HL-60 (cell line): Measurements from ENCODE around the gene RNF6.

Source experiments
- GABPA ChIP-seq: IDR thresholded peaks from 2 replicates; pipeline ENCODE4 v1.6.1; 2012; ENCODE audit warnings: low read depth
- TF ChIP-seq, protein P1 (sequence below): IDR thresholded peaks from one replicate; pipeline ENCODE4 v1.5.1; 2011; ENCODE audit warnings: low read length, control low read depth, inconsistent platforms; ENCODE audit not compliant: insufficient read depth
- TF ChIP-seq, protein P2 (sequence below): IDR thresholded peaks from 2 replicates; pipeline ENCODE4 v1.6.1; 2012; ENCODE audit warnings: low read depth; ENCODE audit not compliant: insufficient replicate concordance

- TF ChIP-seq, protein P1, sequence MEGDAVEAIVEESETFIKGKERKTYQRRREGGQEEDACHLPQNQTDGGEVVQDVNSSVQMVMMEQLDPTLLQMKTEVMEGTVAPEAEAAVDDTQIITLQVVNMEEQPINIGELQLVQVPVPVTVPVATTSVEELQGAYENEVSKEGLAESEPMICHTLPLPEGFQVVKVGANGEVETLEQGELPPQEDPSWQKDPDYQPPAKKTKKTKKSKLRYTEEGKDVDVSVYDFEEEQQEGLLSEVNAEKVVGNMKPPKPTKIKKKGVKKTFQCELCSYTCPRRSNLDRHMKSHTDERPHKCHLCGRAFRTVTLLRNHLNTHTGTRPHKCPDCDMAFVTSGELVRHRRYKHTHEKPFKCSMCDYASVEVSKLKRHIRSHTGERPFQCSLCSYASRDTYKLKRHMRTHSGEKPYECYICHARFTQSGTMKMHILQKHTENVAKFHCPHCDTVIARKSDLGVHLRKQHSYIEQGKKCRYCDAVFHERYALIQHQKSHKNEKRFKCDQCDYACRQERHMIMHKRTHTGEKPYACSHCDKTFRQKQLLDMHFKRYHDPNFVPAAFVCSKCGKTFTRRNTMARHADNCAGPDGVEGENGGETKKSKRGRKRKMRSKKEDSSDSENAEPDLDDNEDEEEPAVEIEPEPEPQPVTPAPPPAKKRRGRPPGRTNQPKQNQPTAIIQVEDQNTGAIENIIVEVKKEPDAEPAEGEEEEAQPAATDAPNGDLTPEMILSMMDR = no peak
- TF ChIP-seq, protein P2, sequence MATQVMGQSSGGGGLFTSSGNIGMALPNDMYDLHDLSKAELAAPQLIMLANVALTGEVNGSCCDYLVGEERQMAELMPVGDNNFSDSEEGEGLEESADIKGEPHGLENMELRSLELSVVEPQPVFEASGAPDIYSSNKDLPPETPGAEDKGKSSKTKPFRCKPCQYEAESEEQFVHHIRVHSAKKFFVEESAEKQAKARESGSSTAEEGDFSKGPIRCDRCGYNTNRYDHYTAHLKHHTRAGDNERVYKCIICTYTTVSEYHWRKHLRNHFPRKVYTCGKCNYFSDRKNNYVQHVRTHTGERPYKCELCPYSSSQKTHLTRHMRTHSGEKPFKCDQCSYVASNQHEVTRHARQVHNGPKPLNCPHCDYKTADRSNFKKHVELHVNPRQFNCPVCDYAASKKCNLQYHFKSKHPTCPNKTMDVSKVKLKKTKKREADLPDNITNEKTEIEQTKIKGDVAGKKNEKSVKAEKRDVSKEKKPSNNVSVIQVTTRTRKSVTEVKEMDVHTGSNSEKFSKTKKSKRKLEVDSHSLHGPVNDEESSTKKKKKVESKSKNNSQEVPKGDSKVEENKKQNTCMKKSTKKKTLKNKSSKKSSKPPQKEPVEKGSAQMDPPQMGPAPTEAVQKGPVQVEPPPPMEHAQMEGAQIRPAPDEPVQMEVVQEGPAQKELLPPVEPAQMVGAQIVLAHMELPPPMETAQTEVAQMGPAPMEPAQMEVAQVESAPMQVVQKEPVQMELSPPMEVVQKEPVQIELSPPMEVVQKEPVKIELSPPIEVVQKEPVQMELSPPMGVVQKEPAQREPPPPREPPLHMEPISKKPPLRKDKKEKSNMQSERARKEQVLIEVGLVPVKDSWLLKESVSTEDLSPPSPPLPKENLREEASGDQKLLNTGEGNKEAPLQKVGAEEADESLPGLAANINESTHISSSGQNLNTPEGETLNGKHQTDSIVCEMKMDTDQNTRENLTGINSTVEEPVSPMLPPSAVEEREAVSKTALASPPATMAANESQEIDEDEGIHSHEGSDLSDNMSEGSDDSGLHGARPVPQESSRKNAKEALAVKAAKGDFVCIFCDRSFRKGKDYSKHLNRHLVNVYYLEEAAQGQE = no peak
- TF ChIP-seq GABPA = no peak
Measured at GRCh38 chr13:26208287-26208686, 13.8 kb downstream of the RNF6 start.
